Measurements from ENCODE around the gene CCL17. TPM values are rescaled to one million over a fixed set of nuclear protein-coding genes. Genes with fewer than 3 reads are reported as not detected.

CCL17 gene
- total and polyA plus RNA-seq, 9 of the 15 experiments (the other 6 are each of a cell fraction or from before 2014, with no cell fraction given): not detected

DNA sequence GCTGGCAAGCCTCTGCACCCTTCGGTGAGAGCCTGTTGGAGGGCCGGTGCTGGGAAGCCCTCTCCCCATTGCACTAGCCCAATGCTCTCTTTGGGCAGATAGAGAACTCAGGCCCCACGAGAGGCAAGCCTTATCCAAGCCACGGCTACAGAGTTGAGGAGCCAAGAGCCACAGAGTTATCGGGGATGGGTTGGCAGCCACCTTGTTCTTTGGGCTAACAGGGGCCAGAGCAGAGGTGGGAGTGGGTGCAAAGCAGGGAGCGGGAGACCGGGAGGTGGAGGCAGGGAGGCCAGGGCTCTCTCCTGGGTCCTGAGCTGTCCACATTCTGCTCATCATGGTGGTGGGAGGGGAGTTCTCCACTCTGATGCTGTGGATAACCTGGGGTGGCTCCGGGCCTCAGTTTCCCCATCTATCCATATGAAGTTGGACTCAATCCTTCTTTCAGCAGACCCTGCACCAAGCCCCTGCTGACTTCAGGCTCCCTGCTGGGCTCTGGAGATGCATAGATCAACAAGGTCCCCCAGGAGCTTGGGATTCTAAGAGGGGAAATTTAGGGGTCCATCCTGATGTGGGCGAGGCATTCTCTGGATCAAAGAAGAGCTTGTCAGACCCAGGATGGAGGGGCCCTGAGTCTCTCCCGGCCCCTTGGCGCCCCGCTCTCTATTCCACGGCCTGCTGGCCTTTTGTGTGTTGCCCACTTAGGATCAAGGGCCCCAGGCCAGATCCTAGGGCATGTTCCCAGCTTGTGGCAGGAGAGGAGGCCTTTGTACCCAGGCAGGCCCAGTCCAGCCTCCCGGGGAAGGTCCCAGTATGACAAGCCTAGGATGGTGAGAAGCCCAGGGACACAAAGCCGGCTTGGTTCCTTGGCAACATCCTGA, 32.8 kb upstream of the CCL17 start:
- H3K27me3 ChIP-seq (ENCODE audit: control insufficient read depth in 2 of 2, insufficient read depth in 2 of 2, low read length in 2 of 2): peaks cover 12 to 49% of the 10 kb centered on the region in 2 experiments
- BruUV-seq (replicated peaks): no TSS peak
- DNase-seq (ENCODE audit: extremely low read depth in 1 of 4, low spot score in 3 of 4) (no peak), FAIRE-seq (no peak), ATAC-seq (no peak; the same call in 2 of the 3 replicates)
- no peaks in the 10 kb centered on the region for H4K20me1 ChIP-seq (replicated peaks; ENCODE audit: control insufficient read depth, insufficient read depth, low read length)
- H3K27ac ChIP-seq (ENCODE audit: extremely low read depth, low read depth, low read length): no peak overlapping the region
- intact Hi-C loops (cut with micrococcal nuclease): no loop called here
- in situ Hi-C loops (cut with MboI): no loop called here
- no peak overlapping the region for H3K4me3 ChIP-seq
- no peak overlapping the region for H2AFZ ChIP-seq (ENCODE audit: low read depth, low read length)
- 1% methylated on average over 15 of the region's 15 CpGs for WGBS (ENCODE audit: insufficient coverage, low coverage, missing lambda C conversion rate)
- peaks cover 0 to 7% of the 10 kb centered on the region in 2 experiments; a peak in 2 of 5 replicates for H3K4me1 ChIP-seq (replicated peaks in 1 of 2; ENCODE audit: control insufficient read depth in 2 of 2, insufficient read depth in 2 of 2, low read length in 2 of 2)
- ChIA-PET CTCF (ENCODE audit: low intra/inter-chr PET ratio) (no interaction called here), POLR2A (interaction anchor here (0.7 to 0.8 kb wide), 2 partner anchors 13 to 37 kb away, joined by 4 read pairs; no protein-coding TSS in a partner anchor)
- H3K36me3 ChIP-seq (ENCODE audit: control insufficient read depth, insufficient read depth, low read length): no peaks in the 10 kb centered on the region
- H3K4me2 ChIP-seq (ENCODE audit: insufficient read depth, low read length): no peak overlapping the region
- H3K9me3 ChIP-seq (replicated peaks; ENCODE audit: control insufficient read depth, insufficient read depth, low read depth, low read length): no peaks in the 10 kb centered on the region
- no peaks in the 10 kb centered on the region for H3K9me1 ChIP-seq (ENCODE audit: control insufficient read depth, insufficient read depth, low read length)
- H3K79me2 ChIP-seq (ENCODE audit: control insufficient read depth, insufficient read depth, low read length): no peaks in the 10 kb centered on the region
- H3K9ac ChIP-seq (ENCODE audit: insufficient read depth in 1 of 2, low read depth in 2 of 2, low read length in 2 of 2): no peak overlapping the region
- no peak for TF ChIP-seq MXI1 (IDR thresholded peaks at IDR 0.05; ENCODE audit: low read depth, low read length)
- TF ChIP-seq CHD7 (IDR thresholded peaks at IDR 0.05; ENCODE audit: low read depth, low read length): no peak
- TF ChIP-seq MAFG (tag; conservative IDR thresholded peaks at IDR 0.05): no peak
- TF ChIP-seq, protein P1, sequence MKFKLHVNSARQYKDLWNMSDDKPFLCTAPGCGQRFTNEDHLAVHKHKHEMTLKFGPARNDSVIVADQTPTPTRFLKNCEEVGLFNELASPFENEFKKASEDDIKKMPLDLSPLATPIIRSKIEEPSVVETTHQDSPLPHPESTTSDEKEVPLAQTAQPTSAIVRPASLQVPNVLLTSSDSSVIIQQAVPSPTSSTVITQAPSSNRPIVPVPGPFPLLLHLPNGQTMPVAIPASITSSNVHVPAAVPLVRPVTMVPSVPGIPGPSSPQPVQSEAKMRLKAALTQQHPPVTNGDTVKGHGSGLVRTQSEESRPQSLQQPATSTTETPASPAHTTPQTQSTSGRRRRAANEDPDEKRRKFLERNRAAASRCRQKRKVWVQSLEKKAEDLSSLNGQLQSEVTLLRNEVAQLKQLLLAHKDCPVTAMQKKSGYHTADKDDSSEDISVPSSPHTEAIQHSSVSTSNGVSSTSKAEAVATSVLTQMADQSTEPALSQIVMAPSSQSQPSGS (CRISPR knock-in tag; IDR thresholded peaks at IDR 0.05): no peak
- no peak for TF ChIP-seq EP400 (IDR thresholded peaks at IDR 0.05)
- no peak for TF ChIP-seq HNRNPK (IDR thresholded peaks at IDR 0.05; ENCODE audit: low read depth, low read length, poor library complexity, severe bottlenecking)
- TF ChIP-seq ZNF347 (CRISPR knock-in tag; IDR thresholded peaks at IDR 0.05; ENCODE audit: low read depth): no peak
- TF ChIP-seq FOXA3 (CRISPR knock-in tag; conservative IDR thresholded peaks at IDR 0.05 in 1 of 2, IDR thresholded peaks at IDR 0.05 in 1 of 2): no peak
